GM12865 (cell line): ENCODE results near the gene PDCL3.

Experiments used
- DNase-seq: peaks from one replicate; pipeline ENCODE4 v3.0.0; 2010; ENCODE audit warnings: low read depth
- H3K4me3 ChIP-seq: 2 replicates; pipeline ENCODE4 v1.5.1; 2011; ENCODE audit warnings: mild to moderate bottlenecking, low read depth, low read length, control low read depth
- TF ChIP-seq, protein P1 (sequence below): IDR thresholded peaks from 2 replicates; pipeline ENCODE4 v1.5.1; 2011; ENCODE audit warnings: low read length, control low read depth, low read depth, inconsistent platforms; ENCODE audit not compliant: insufficient read depth; ENCODE audit errors: missing control alignments

Gene PDCL3

DNA sequence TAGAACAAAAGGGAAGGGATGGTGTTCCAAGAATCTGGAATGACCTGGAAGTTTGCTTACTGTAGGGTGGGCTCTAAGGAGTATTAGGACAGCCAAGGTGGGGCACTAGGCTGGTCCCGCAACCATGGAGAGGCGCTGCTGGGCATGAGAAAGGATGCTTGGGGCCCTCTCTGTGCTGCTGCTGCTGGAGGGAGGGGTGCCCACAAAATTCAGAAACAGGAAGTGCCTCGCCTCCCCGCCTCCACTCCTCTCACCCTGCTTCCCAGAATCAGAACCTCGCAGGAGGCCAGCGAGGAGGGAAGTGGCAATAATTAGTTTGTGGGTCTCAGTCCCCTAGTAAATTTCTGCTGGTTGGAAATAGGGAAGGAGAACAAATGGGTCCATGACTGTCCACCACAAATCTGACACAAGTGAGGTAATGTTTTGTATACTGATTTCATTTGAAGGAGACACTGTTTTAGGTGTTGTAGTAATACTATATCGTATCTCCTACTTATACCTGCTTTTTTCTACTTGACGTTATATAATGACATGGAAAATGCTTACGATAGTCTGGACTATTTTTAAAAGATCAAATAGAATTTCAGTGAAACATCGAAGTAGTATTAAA, 7.9 kb upstream of the PDCL3 start:
- TF ChIP-seq, protein P1, sequence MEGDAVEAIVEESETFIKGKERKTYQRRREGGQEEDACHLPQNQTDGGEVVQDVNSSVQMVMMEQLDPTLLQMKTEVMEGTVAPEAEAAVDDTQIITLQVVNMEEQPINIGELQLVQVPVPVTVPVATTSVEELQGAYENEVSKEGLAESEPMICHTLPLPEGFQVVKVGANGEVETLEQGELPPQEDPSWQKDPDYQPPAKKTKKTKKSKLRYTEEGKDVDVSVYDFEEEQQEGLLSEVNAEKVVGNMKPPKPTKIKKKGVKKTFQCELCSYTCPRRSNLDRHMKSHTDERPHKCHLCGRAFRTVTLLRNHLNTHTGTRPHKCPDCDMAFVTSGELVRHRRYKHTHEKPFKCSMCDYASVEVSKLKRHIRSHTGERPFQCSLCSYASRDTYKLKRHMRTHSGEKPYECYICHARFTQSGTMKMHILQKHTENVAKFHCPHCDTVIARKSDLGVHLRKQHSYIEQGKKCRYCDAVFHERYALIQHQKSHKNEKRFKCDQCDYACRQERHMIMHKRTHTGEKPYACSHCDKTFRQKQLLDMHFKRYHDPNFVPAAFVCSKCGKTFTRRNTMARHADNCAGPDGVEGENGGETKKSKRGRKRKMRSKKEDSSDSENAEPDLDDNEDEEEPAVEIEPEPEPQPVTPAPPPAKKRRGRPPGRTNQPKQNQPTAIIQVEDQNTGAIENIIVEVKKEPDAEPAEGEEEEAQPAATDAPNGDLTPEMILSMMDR = no peak
- no peak overlapping the region for H3K4me3 ChIP-seq
- no peak for DNase-seq

DNA sequence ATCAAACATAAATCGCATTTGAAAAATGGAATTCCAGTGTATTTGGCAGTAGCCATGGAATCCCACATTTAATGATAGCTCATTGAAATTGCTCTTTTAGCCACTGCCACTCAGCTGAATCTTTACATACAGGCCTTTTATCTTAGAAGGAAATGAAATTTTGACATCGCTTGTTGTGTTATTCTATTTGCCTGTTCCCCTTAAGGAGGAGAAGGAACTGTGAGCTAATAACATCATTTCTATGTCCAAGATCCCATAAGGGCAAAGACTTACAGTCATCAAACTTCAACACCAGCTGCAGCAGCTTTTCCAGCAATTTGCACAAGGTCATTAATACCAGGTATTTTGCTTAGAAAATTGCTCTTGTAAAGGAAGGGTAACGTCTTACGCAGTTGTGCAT, 6.0 kb upstream of the PDCL3 start:
- DNase-seq = no peak
- TF ChIP-seq, protein P1 = no peak
- H3K4me3 ChIP-seq = no peak overlapping the region

DNA sequence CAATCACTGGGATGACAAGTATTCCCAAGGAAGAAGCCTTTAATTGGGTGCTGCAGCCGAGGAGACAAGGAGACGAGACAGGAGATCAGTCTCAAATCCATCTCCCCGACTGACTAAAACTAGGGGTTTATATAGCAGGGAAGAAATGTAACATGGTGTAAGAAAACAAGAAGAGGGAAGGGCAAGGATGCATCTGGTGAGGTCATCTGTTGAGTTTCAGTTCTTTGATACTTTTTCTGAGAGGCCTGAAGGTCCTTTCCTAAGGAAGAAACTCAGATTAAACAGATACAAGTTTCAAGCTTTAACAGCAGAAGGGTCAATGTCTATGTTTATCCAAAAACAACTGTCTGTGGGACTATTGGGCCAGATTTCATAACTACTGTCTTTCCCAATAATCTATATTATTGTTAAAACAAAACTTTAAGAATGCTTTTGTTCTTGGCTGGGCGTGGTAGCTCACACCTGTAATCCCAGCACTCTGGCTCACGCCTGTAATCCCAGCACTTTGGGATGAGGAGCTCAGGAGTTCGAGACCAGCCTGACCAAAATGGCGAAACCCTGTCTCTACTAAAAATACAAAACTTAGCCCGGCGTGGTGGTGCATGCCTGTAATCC, 2.5 kb upstream of the PDCL3 start:
- no peak for DNase-seq
- H3K4me3 ChIP-seq = no peak overlapping the region
- TF ChIP-seq, protein P1 = no peak

- TF ChIP-seq, protein P1 = no peak
- no peak for DNase-seq
Observed at GRCh38 chr2:100561191-100561590, 1.6 kb upstream of the PDCL3 start.

DNA sequence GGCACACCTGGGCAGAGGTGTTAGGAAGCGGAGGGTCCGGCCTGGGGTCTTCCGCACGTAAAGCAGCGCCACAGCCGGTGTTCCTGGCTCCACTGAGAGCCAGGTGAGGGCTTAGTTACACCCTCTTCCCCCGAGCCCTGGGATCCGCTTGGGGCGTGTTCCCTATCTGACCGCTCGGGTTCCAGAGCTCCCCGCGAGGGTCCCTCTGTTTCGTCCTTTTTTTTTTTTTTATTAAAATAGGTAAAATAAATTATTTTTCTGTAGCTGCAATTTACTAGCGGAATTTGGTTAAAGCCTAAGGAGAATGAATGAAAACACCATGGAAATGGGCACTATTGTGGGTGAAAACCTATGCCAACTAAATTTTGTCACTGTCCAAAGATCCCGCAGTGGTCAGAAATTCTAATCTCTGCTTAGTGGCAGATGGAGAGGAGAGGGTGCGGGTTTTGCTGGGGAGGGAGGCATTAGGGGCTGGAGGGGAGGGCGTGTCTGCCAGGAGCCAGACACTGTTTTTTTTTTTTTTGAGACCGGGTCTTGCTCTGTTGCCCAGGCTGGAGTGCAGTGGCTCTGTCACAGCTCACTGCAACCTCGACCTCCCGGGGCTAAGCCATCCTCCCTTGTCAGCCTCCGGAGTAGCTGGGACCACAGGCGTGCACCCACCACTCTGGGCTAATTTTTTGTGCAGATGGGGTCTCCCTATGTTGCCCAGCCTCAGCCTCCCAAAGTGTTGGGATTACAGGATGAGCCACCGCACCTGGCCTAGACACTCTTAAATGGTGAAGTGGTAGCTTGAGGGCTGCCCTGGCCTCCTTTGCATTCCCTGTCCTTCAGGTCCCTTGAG, 834 bp downstream of the PDCL3 start:
- H3K4me3 ChIP-seq = peak overlapping the region; percentile 79
- no peak for DNase-seq
- TF ChIP-seq, protein P1 = no peak

More at GRCh38 chr2:100561191-100561590, 1.6 kb upstream of the PDCL3 start:
- H3K4me3 ChIP-seq = no peak overlapping the region

DNA sequence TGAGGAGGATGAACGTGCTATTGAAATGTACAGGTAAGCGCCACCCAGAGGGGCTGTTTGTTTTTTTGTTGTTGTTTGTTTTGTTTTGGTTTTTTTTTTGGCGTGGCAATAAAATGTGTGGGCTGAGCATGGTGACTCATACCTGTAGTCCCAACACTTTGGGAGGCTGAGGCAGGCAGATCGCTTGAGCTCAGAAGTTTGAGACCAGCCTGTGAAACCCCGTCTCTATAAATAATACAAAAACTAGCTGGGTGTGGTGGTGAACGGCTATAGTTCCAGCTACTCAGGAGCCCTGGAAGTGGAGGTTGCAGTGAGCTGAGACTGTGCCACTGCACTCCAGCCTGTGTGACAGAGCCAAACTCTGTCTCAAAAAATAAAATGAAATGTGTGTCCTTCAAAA, 6.2 kb downstream of the PDCL3 start:
- no peak overlapping the region for H3K4me3 ChIP-seq
- TF ChIP-seq, protein P1 = no peak
- peak; percentile 56 for DNase-seq

- TF ChIP-seq, protein P1 = no peak
- DNase-seq = no peak
- H3K4me3 ChIP-seq = no peak overlapping the region
Observed at GRCh38 chr2:100571668-100572067, 8.9 kb downstream of the PDCL3 start.
